Hepatocyte (in vitro differentiated cells): Measurements from ENCODE around the gene AGAP1.

Experiments used
- EZH2 ChIP-seq: fragments of 200-600 bp; sonication (generic); IDR thresholded peaks from 2 replicates; pipeline ENCODE4 v1.6.1; 2016; ENCODE audit warnings: antibody characterized with exemption, mild to moderate bottlenecking, borderline replicate concordance
- TF ChIP-seq, protein P1 (sequence below): fragments of 200-600 bp; sonication (generic); IDR thresholded peaks from 2 replicates; pipeline ENCODE4 v1.5.1; 2016; ENCODE audit warnings: antibody characterized with exemption, mild to moderate bottlenecking; ENCODE audit not compliant: poor library complexity

DNA sequence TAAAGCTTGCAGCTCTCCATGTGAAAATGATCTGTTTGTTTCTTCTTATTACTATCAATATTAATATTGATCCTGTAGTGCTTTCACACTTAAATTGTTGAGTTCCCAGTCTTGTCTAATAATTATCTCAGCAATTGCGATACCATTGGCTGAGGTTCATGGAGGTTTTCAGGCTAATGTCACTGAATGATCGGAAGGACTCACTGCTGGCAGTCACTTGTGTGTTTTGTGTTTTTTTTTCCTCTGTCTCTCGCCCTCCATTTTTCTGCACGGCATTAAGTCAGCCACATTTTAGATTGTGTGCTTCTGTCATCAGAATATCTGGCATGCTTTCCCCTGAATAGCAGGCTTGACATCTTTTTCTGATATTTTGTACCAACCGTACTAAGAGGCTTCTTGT lies 43.7 kb downstream of the AGAP1 start:
- TF ChIP-seq, protein P1, sequence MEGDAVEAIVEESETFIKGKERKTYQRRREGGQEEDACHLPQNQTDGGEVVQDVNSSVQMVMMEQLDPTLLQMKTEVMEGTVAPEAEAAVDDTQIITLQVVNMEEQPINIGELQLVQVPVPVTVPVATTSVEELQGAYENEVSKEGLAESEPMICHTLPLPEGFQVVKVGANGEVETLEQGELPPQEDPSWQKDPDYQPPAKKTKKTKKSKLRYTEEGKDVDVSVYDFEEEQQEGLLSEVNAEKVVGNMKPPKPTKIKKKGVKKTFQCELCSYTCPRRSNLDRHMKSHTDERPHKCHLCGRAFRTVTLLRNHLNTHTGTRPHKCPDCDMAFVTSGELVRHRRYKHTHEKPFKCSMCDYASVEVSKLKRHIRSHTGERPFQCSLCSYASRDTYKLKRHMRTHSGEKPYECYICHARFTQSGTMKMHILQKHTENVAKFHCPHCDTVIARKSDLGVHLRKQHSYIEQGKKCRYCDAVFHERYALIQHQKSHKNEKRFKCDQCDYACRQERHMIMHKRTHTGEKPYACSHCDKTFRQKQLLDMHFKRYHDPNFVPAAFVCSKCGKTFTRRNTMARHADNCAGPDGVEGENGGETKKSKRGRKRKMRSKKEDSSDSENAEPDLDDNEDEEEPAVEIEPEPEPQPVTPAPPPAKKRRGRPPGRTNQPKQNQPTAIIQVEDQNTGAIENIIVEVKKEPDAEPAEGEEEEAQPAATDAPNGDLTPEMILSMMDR = no peak
- TF ChIP-seq EZH2 = no peak
